ENCODE measurements around the gene EVX2.

DNA sequence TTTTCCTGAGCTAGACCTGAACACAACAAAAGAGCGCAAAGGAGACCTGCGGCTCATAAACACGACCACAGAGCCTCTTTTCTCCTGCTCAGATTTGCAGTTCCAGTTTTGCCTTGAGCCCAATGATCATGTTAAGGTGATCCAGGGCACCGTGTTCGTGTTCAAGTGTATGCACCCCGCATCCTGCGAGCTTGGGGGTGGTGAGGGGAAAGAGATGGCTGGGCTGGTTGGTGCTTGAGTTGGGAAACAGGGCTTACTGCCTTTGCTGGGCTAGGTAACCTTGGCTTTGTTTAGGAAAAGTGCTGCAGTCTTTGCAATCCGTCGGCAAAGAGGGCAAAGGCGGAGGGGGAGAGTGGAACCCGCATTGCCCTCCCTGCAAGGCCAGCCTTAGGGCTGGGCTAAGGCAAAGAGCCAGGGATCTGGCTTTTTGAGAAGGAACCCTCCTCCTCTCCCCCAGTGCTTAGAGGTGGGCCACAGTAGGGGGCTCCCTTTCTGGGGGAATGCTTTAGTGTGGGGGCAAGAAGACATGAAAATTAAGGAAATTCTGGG, 34.1 kb upstream of the EVX2 start:
- TF ChIP-seq SP140L (CRISPR knock-in tag; IDR thresholded peaks at IDR 0.05; ENCODE audit: borderline replicate concordance) (no peak), MEF2D (CRISPR knock-in tag; IDR thresholded peaks at IDR 0.05) (no peak), ARNTL (CRISPR knock-in tag; IDR thresholded peaks at IDR 0.05) (no peak), ZNF232 (CRISPR knock-in tag; IDR thresholded peaks at IDR 0.05; ENCODE audit: borderline replicate concordance) (no peak), SMAD3 (CRISPR knock-in tag; IDR thresholded peaks at IDR 0.05) (no peak), SP1 (IDR thresholded peaks at IDR 0.05) (no peak), SP1 (CRISPR knock-in tag; IDR thresholded peaks at IDR 0.05) (no peak), TAF15 (IDR thresholded peaks at IDR 0.05; ENCODE audit: low read depth, low read length, poor library complexity, severe bottlenecking) (no peak), CREB1 (IDR thresholded peaks at IDR 0.05) (no peak), CREB1 (CRISPR knock-in tag; IDR thresholded peaks at IDR 0.05) (no peak), NCOA1 (CRISPR knock-in tag; IDR thresholded peaks at IDR 0.05) (no peak), ZNF773 (CRISPR knock-in tag; IDR thresholded peaks at IDR 0.05; ENCODE audit: borderline replicate concordance) (no peak)
- TF ChIP-seq, protein P1, sequence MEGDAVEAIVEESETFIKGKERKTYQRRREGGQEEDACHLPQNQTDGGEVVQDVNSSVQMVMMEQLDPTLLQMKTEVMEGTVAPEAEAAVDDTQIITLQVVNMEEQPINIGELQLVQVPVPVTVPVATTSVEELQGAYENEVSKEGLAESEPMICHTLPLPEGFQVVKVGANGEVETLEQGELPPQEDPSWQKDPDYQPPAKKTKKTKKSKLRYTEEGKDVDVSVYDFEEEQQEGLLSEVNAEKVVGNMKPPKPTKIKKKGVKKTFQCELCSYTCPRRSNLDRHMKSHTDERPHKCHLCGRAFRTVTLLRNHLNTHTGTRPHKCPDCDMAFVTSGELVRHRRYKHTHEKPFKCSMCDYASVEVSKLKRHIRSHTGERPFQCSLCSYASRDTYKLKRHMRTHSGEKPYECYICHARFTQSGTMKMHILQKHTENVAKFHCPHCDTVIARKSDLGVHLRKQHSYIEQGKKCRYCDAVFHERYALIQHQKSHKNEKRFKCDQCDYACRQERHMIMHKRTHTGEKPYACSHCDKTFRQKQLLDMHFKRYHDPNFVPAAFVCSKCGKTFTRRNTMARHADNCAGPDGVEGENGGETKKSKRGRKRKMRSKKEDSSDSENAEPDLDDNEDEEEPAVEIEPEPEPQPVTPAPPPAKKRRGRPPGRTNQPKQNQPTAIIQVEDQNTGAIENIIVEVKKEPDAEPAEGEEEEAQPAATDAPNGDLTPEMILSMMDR (CRISPR knock-in tag; IDR thresholded peaks at IDR 0.05), result no peak
- TF ChIP-seq, protein P2, sequence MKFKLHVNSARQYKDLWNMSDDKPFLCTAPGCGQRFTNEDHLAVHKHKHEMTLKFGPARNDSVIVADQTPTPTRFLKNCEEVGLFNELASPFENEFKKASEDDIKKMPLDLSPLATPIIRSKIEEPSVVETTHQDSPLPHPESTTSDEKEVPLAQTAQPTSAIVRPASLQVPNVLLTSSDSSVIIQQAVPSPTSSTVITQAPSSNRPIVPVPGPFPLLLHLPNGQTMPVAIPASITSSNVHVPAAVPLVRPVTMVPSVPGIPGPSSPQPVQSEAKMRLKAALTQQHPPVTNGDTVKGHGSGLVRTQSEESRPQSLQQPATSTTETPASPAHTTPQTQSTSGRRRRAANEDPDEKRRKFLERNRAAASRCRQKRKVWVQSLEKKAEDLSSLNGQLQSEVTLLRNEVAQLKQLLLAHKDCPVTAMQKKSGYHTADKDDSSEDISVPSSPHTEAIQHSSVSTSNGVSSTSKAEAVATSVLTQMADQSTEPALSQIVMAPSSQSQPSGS (CRISPR knock-in tag; IDR thresholded peaks at IDR 0.05), result no peak
- TF ChIP-seq, protein P3, sequence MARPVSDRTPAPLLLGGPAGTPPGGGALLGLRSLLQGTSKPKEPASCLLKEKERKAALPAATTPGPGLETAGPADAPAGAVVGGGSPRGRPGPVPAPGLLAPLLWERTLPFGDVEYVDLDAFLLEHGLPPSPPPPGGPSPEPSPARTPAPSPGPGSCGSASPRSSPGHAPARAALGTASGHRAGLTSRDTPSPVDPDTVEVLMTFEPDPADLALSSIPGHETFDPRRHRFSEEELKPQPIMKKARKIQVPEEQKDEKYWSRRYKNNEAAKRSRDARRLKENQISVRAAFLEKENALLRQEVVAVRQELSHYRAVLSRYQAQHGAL (CRISPR knock-in tag; IDR thresholded peaks at IDR 0.05; ENCODE audit: not compliant biosample characterization), result no peak
- TF ChIP-seq, protein P4, sequence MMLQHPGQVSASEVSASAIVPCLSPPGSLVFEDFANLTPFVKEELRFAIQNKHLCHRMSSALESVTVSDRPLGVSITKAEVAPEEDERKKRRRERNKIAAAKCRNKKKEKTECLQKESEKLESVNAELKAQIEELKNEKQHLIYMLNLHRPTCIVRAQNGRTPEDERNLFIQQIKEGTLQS (CRISPR knock-in tag; IDR thresholded peaks at IDR 0.05), result no peak

Measured in HepG2 (cell line).